Fibroblast of skin of left biceps (primary cell): ENCODE data around the gene CCDC150.
"Not testable (repeated sequence)": the region's sequence is repeated elsewhere in the genome, so short reads cannot be mapped to it uniquely, and the experiment has no call there.

Experiments
- DNase-seq, 2 experiments: peaks; one replicate each; pipeline ENCODE4 v3.0.0-alpha.2; 2013; ENCODE audit warnings: low read depth in 2 of 2

The CCDC150 gene

DNA sequence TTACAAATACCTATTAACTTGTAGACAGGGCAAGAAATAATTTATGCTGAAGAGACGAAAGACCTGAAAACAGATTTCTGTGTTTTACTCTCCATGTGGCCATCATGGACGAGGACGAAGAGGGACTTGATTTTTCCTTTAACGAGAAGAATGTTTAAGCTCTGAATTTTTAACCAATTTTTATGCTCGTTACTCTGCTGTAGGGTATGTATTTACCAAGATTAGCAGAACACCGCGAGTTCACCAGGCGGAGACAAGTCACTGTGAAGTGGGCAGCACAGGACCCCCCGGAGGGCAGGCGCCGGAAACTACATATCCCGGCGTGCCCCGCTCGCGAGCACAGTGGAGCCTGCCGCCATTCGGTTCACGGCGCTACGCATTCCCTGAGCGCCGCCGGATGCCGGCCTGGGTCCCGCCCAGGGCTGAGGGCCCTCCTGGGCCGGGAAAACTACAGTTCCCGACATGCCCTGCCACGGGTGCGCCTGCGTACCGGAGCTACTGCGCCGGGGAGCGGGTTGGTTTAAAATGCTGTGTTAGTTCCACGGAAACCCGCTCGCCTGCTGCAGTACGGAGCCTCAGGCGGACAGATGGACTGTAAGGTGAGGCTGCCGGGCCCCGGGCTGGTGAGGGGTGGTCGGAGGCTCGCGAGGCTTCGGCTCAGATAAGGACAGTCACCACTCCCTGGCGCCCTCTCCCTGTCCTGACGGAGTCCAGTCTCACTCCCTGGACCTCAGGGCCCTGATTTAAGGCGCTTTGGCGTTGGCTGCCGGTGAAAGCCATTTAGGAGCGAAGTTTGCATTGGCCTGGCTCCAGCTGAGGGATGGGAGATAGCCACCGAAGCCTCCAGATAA, at the start of gene CCDC150:
Gene CCDC150, plus strand, starts transcription at position 536 of the 851 bp plus-strand sequence. Its CDS starts 52 bp downstream, at position 588.
- DNase-seq = peak; percentile 78 to 84

DNA sequence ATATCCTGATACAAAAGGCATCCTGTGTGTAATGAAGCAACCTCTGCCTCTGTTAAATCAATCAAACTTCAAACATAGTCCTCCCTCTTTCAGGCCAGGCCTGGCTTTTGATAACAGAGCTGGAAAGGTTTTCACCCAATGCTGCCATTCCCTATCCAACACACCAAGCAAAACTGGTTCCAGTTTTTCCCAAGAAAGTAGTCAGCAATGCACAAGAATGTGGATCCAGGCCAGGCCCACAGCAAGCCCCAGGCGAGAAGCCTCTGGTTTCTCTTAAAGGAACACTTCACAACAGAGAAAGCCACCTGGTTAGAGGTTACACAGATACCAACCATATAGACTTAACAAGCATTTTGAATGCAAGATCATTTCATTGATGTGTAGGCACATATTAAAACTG, 49.2 kb upstream of the CCDC150 start:
- no peak for DNase-seq

DNA sequence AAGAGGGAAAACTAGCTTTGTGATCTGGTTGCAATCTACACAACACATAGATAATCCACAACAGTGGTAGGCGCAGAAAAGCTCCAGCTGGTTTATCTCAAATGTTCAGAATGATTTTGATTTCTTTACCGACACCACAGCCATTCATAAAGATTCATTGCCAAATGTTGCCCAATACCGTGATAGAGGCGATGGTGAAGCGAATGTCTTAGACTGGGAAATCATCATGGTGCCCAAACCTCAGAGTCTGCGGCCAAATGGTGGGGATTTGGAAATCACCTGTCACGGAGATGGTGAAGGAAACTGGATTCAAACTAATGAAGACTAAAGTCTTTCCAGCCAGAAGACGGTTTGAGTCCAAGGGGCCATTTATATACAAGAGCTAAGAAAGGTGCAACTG, 48.5 kb upstream of the CCDC150 start:
- DNase-seq = no peak

DNA sequence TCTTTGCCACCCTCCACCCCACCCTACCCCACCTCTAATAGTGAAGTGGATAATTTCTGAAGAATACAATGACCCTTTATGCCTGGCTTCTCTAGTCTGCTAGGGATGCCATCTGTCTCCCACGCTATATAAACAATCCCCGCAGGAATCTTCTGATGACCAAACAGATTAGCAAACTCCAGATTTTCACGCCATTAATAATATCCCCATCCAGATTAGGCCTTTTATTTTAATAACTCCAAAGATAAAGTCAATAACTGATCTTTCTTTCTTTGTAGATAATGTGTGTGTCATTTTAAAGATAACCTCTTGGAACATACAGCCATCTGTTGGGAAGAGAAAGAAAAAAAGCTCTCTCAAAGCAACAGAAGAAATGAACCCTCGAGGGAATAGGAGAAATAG, 47.9 kb upstream of the CCDC150 start:
- DNase-seq = no peak

DNA sequence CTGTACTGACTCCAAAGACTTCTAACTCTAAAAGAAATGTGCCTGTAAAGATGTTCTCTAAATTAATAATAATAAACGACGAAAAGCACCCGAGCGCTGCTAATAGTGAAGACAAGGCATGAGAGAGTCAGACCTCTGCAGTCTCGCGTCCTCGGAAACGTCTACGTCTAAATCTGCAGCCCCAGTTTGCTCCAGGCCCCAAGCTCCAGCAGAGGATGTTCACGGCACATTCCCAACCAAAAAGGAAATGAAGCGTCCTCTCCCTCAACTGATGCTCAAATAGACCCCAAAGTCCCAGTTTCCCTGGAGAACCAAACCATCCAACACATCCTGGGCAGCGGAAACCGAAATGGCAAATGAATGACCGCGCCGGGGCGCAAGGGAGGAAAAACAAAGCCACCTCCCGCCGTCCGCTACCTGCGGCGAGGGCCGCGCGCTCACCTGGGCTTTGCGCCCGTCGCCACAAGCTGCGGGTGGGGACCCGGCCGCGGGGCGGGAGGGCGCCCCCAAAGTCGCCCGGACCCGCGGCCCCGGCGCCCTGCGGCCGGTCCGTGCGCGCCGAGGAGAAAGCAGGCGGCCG, 47.1 kb upstream of the CCDC150 start:
- DNase-seq = no peak

DNA sequence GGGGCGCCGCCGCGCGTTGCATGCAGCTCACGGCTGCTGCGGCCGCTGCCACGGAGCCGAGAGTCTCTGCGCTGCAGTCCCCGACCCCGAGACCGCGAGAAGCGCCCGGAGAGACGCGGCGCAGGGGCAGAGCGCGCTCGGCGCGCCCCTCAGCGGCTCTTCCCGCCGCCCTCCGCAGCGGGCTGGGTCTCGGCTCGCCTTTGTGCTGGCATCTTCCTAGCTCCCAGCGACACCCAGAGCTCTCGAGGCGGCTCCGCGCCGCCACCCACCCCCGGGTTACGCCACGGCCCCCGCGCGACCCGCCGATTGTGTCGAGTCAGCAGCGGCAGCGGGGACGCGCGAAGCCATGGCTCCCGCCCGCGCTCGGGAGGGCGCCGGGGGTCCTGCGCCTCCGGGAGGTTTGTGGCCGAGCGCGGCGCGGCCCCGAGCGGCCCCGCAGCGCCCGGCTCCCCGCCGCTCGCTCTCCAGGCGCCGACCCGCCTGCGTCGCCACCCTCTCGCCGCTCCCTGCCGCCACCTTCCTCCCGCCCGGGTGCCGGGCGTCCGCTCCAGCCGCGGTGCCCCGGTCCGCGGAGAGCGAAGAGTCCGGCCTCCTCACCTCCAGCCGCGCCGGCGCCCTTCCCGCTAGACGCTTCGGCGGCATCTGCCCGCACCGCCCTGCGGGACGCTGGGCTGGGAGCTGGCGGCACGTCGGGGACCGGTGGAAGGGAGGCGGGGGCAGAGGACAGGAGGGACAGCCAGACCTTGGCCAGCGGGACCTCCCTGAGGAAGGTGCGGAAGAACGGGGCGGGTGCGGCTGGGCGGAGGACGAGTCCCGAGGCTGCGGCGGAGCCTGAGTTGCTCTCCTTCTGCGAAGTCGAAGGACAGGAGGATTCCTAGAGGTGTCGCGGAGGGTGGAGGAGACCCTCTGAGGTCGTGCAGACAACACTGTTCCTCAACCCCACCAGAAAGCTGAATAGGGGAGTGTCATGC, 46.3 kb upstream of the CCDC150 start, which contains the start of gene HECW2:
Gene HECW2, minus strand, starts transcription at position 644 of the 971 bp plus-strand sequence.
- DNase-seq = no peak

DNA sequence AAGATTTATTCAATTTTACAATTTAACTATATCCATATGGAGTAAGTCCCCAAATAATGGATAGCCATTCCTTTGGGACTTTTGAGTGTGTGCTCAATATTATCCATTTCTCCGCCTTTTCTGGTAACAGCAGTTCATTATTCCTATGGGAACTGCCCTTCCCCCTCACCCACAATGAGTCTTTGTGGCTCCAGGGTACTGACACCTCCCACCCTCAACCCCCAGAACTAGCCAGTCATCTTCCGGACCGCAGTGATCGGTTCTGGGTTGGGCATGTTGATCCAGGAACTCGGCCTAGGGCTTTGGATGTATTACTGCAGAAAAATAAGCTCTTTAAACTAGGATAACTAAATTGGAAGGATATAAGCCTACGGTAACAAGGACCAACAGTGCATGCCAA, 45.4 kb upstream of the CCDC150 start:
- no peak for DNase-seq

DNA sequence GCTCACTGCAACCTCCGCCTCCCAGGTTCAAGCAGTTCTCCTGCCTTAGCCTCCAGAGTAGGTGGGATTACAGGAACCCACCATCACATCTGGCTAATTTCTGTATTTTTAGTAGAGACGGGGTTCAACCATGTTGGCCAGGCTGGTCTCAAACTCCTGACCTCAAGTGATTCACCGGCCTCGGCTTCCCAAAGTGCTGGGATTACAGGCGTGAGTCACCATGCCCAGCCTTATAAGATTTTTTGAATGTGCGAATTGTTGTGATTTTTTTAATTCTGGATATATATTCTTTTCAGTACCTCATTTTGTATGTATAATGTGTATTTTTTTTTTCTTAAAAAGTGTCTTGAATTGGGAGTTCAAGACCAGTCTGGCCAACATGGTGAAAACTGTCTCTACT, 42.0 kb upstream of the CCDC150 start:
- no peak for DNase-seq

DNA sequence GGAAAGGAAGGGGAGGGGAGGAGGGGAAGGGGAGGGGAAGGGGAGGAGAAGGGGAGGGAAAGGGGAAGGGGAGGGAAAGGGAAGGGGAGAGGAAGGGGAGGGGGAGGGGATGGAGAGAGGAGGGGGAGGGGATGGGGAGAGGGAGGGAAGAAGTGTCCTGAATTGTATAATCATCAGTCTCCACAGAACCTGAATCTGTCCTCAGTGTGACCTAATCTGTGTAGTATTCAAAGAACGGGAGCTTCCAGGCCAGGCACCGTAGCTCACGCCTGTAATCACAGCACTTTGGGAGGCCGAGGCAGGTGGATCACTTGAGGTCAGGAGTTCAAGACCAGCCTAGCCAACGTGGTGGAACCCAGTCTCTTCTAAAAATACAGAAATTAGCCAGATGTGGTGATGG, 41.1 kb upstream of the CCDC150 start:
- DNase-seq = no peak

DNA sequence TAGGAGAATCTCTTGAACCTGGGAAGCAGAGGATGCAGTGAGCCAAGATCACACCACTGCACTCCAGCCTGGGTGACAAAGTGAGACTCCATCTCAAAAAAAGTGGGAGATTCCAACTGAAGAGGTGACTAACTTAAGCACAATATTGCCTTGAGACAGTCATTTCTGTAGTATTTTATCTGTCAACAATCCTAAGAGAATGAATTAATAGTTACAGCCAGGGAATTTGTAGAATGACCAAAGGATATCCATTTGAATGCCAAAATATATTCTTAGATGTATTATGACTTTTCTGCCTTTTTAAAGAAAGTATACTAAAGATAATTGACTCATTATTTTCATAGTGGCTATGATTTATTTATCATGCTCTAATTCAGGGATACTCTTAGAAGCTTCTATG, 40.7 kb upstream of the CCDC150 start:
- DNase-seq = no peak

DNA sequence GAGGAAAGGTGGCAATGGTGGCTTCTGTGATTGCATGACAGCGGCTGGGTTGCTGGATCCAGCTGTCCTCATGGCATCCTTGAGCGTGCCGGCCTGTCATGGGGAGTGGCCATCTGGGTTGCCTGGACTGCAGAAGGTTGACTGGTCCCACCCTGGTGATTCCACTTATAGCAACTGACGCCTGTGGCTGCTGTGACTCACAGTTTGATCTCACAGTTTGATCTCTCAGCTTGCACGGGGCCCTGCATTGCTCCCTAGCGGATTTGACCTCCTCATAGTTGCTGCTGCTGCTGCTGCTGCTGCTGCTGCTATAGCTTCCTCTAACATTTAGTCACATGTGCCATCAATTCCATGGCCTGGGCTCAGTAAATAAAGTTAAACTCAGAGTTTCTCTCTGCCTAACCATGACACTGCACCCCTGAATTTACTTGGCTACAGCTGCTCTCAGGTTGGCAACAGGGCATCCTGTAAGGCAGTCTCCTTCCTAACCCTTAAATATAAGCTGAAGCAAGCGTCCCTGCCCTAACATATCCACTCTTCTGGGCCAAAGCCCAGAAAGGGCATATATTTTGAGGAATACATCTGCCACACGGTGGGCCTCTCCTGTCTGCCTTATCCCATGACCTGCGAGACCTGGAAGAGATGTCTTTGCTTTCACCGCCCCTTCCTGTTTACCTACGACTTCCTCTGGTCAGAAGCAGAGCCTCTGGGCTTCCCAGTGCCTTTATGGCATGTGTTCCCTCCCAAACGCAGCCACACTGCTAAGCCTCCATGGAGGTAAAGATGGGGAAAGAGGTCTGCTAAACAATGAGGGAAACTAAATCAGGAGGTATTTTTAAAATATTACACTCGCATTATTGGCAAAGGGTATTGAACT, 37.8 kb upstream of the CCDC150 start:
- DNase-seq = peak; percentile 39 to 50

DNA sequence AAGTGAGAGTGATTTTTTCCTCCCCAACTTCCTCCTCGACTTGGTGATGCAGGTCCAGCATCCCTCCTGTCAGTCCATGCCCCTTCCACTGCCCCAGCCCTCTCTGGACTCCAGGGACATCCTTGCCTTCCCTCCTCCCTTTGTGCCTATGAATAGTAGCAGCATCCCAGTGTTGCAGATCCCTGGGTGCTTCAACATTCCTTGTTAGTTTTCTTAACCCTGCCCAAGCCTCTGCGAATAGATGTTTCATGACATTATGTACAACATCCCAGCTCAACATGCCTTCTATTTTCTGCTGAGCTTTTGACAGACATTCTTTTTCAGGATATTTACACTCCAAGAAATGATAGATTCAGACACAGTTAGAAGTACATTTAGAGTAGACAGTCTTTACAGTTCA, 35.3 kb upstream of the CCDC150 start:
- DNase-seq = no peak

DNA sequence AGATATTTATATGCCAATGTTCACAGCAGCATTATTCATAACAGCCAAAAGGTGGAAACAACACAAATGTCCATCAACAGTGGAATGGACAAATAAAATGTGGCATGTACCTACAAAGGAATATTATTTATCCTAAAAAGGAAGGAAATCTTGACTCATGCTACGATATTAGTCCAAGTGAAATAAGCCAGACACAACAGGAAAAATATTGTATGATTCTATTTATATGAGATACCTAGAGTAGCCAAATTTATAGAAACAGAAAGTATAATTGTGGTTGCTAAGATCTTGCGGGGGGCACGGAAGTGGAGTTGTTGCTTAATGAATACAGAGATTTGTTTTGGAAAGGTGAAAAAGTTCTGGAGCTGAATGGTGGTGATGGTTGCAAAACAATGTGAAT, 33.0 kb upstream of the CCDC150 start:
- no peak for DNase-seq

DNA sequence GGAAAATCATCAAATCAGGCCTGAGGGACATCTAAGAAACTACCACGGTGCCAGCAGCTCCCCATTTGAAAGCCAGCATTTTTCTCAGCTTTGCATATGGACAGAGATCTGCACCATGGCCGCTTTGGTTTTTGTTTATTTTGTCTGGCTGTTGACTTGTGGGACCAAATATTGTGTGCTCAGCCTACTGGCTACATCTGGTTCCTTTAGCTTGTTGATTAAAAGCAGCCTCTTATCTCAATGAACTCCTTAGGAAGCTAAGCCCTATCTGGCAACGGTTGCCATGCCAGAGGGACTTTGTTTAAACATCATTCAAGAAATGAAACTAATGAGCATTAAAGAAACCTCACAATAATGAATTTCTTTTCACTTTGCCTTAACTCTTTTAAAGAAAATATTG, 32.4 kb upstream of the CCDC150 start:
- no peak for DNase-seq

DNA sequence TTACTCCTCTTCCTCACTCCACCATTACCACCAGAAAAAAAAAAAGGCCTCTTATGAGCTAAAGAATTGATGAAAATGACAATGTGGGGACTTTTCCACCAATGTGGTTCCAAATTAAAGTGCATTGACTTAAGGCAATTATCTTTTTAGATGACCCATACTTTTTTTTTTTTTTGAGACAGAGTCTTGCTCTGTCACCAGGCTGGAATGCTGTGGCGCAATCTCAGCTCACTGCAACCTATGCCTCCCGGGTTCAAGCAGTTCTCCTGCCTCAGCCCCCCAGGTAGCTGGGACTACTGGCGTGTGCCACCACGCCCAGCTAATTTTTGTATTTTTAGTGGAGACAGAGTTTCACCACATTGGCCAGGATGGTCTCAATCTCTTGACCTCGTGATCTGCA, 31.6 kb upstream of the CCDC150 start:
- DNase-seq = not testable (repeated sequence)

DNA sequence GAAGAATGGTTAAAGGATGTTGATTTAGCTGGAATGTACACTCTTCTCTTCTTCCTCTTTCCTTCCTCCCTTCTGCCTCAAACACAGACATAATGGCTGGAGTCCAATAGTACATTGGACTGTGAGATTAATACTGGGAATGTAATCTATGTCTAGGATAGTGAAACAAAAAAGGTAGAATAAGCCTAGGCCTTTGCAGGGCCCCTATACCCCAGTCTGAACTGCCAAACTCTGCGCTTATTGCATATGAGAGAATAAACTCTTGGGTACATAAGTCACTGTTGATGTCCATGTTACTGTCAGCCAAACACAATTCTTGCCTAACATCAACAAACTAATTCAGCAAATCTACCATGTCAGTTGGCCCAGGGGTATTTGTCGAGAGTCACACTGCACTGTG, 29.7 kb upstream of the CCDC150 start:
- no peak for DNase-seq

DNA sequence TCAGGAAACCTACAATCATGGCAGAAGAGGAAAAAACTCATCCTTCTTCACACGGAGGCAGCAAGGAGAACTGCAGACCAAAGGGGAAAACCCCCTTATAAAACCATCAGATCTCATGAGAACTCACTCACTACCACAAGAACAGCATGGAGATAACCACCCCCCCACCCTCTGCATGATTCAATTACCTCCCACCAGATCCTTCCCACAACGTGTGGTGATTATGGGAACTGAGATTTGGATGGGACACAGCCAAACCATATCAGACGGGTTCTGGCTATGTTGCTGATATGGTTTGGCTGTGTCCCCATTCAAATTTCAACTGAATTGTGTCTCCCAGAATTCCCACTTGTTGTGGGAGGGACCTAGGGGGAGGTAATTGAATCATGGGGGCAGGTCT, 28.7 kb upstream of the CCDC150 start:
- no peak for DNase-seq

DNA sequence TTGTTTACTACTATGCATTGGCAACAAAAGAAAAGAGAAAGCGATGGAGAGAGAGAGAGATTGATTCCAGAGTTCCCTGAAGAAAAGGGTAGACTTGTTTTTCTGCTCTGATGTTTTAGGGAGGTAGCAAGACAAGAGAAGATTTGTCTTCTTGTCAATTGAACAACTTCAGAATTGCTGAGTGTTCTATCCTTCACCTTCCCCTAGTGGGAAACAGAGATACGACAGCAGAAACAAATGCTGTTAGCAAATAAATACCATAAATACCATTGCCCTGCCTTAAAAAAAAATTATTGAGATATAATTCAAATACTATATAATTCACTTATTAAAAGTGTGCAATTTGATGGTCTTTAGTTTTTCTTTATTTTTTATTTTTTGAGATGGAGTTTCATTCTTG, 26.2 kb upstream of the CCDC150 start:
- DNase-seq = no peak

DNA sequence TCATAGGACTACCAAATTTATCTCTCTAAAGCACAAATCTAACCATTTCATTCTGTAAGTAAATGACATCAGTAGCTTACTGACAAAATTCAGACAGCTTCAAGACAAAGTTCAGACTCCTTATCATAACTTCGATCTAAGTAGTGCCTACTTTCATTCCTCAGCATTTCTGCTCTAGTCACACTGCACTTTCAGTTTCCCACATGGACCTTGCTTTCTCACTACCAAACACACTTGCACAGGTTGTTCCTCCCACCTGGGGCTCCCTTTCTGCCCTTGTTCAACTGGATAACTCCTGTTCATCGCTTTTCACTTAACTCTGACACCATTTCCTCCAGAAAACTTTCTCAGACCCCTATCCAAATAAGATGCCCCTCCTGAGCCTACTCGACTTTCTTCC, 22.1 kb upstream of the CCDC150 start:
- no peak for DNase-seq

DNA sequence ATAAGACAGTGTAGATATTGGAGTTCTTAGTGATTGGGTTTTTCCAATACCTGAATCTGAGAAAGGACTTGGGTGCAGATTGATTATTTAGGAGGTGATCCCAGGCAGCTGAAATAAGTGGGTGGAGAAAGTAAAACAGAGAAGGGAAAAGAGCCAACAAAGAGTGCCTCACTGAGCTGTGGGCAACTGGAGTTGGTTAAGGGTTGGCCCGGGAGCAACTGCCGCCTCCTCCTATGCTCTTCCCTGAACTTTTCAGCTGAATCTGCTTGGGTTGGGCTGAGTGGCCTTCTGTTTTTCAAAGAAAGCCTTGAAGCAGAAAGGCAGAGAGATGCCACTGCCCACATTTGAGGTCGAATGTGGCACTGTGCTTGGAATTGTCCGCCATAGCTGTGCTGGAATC, 20.9 kb upstream of the CCDC150 start:
- no peak for DNase-seq

DNA sequence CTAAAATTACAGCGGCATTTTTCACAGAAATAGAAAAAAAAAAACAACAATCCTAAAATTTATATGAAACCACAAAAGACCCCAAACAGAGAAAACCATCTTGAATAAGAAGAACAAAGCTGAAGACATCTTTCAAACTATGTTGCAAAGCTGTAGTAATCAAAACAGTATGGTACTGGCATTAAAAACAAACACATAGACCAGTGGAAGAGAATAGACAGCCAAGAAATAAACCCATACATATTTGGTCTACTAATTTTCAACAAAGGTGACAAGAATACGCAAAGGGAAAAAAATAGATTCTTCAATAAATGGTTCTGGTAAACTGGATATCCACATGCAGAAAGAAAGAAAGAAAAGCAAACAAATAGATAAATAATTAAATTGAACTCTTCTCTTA, 9.0 kb upstream of the CCDC150 start:
- no peak for DNase-seq
